HepG2 (cell line): ENCODE results near the gene CLIP2. TPM values are rescaled to one million over a fixed set of nuclear protein-coding genes. Genes with fewer than 3 reads are reported as not detected.

Experiments
- CENPT ChIP-seq: sonication (generic); formaldehyde crosslinking; IDR thresholded peaks from 2 replicates; pipeline ENCODE4 v1.8.0; 2022; ENCODE audit warnings: low read depth, mild to moderate bottlenecking, moderate library complexity, missing genetic modification reagents
- CHD4 ChIP-seq: fragments of 200-600 bp; sonication (generic); IDR thresholded peaks from 2 replicates; pipeline ENCODE4 v1.7.0; 2017; ENCODE audit warnings: mild to moderate bottlenecking, low read length, borderline replicate concordance
- DRAP1 ChIP-seq: IDR thresholded peaks from 2 replicates; pipeline ENCODE4 v1.6.1; 2016; ENCODE audit warnings: missing genetic modification reagents, missing compliant biosample characterization
- EEA1 ChIP-seq: sonication (generic); formaldehyde crosslinking; IDR thresholded peaks from 2 replicates; pipeline ENCODE4 v1.5.1; 2020; ENCODE audit warnings: mild to moderate bottlenecking, missing genetic modification reagents, borderline replicate concordance
- EZH2 ChIP-seq: conservative IDR thresholded peaks from 2 replicates; pipeline ENCODE4 v1.6.1; 2012; ENCODE audit warnings: mild to moderate bottlenecking, low read depth, low read length, moderate library complexity
- HDAC2 ChIP-seq: sonication (generic); formaldehyde crosslinking; IDR thresholded peaks from 2 replicates; pipeline ENCODE4 v1.4.0; 2020; ENCODE audit warnings: missing genetic modification reagents
- KLF11 ChIP-seq: IDR thresholded peaks from 2 replicates; pipeline ENCODE4 v1.6.1; 2016; ENCODE audit warnings: missing compliant biosample characterization
- NCOA2 ChIP-seq: sonication (generic); formaldehyde crosslinking; IDR thresholded peaks from 2 replicates; pipeline ENCODE4 v1.8.0; 2022; ENCODE audit warnings: inconsistent platforms
- NFRKB ChIP-seq: fragments of 450-650 bp; IDR thresholded peaks from 2 replicates; pipeline ENCODE4 v1.6.1; 2017
- NR2F1 ChIP-seq, 2 experiments: fragments of 450-650 bp in 1 of 2; formaldehyde crosslinking in 1 of 2; IDR thresholded peaks; 2 replicates each; pipeline versions ENCODE4 v1.5.0 to v1.6.1; 2016 to 2020; ENCODE audit warnings: mild to moderate bottlenecking in 1 of 2, missing compliant biosample characterization in 1 of 2, missing genetic modification reagents in 1 of 2, moderate library complexity in 1 of 2
- PRMT3 ChIP-seq: sonication (generic); formaldehyde crosslinking; IDR thresholded peaks from 2 replicates; pipeline ENCODE4 v1.8.1; 2022; ENCODE audit warnings: low read depth, mild to moderate bottlenecking, moderate library complexity, missing genetic modification reagents, borderline replicate concordance
- SCMH1 ChIP-seq: sonication (generic); formaldehyde crosslinking; IDR thresholded peaks from 2 replicates; pipeline ENCODE4 v1.9.0; 2021; ENCODE audit warnings: missing genetic modification reagents, mild to moderate bottlenecking, borderline replicate concordance
- TEAD2 ChIP-seq: sonication (generic); formaldehyde crosslinking; IDR thresholded peaks from 2 replicates; pipeline ENCODE4 v1.9.0; 2021; ENCODE audit warnings: missing genetic modification reagents
- ZFP82 ChIP-seq: sonication (generic); formaldehyde crosslinking; IDR thresholded peaks from 2 replicates; pipeline ENCODE4 v1.5.1; 2020; ENCODE audit warnings: mild to moderate bottlenecking, missing genetic modification reagents, borderline replicate concordance
- ZMYM3 ChIP-seq: sonication (generic); formaldehyde crosslinking; IDR thresholded peaks from 2 replicates; pipeline ENCODE4 v1.5.1; 2020; ENCODE audit warnings: mild to moderate bottlenecking, missing genetic modification reagents
- ZNF20 ChIP-seq: sonication (generic); formaldehyde crosslinking; IDR thresholded peaks from 2 replicates; pipeline ENCODE4 v1.4.0; 2020; ENCODE audit warnings: mild to moderate bottlenecking, moderate library complexity, missing genetic modification reagents
- ZNF34 ChIP-seq: sonication (generic); formaldehyde crosslinking; IDR thresholded peaks from 2 replicates; pipeline ENCODE4 v1.4.0; 2020; ENCODE audit warnings: mild to moderate bottlenecking, missing genetic modification reagents, borderline replicate concordance
- ZNF432 ChIP-seq: sonication (generic); formaldehyde crosslinking; IDR thresholded peaks from 2 replicates; pipeline ENCODE4 v1.5.0; 2020; ENCODE audit warnings: missing genetic modification reagents, mild to moderate bottlenecking, borderline replicate concordance
- ZNF660 ChIP-seq: sonication (generic); formaldehyde crosslinking; IDR thresholded peaks from 2 replicates; pipeline ENCODE4 v1.5.1; 2020; ENCODE audit warnings: mild to moderate bottlenecking, low read depth, missing genetic modification reagents, borderline replicate concordance
- ZNF775 ChIP-seq: sonication (generic); formaldehyde crosslinking; IDR thresholded peaks from 2 replicates; pipeline ENCODE4 v1.4.0; 2020; ENCODE audit warnings: missing genetic modification reagents, mild to moderate bottlenecking, moderate library complexity, borderline replicate concordance
- ZNF776 ChIP-seq: sonication (generic); formaldehyde crosslinking; IDR thresholded peaks from 2 replicates; pipeline ENCODE4 v1.4.0; 2020; ENCODE audit warnings: mild to moderate bottlenecking, missing genetic modification reagents
- ZNF850 ChIP-seq: sonication (generic); formaldehyde crosslinking; conservative IDR thresholded peaks from 2 replicates; pipeline ENCODE4 v1.9.0; 2021; ENCODE audit warnings: mild to moderate bottlenecking, missing genetic modification reagents
- polyA plus RNA-seq, 8 experiments: library from polyadenylated mRNA; depleted of rRNA in 3 of 8; stranded (reverse) in 7 of 8; unstranded in 1 of 8; fragments of >200 nt; fragmentation: Illumina TruSeq in 4 of 8; extraction: Trizol in 4 of 8; gene quantifications; 2 replicates each; pipeline versions ENCODE4 v1.2.1 to v1.2.3, GENCODE V29; 2011 to 2016; ENCODE audit warnings: low read depth in 4 of 8, missing spikeins in 1 of 8, mixed read lengths in 1 of 8; ENCODE audit not compliant: insufficient read depth in 1 of 8
- total RNA-seq, 5 experiments: library from RNA; depleted of rRNA; stranded (reverse); fragments of >200 nt; fragmentation: Illumina TruSeq; extraction: Trizol; gene quantifications; 2 replicates each; pipeline ENCODE4 v1.2.3, GENCODE V29; 2016; ENCODE audit warnings: low read depth in 1 of 5
- TF ChIP-seq, protein P1 (sequence below): sonication (generic); formaldehyde crosslinking; IDR thresholded peaks from 2 replicates; pipeline ENCODE4 v1.8.1; 2023; ENCODE audit warnings: mild to moderate bottlenecking, moderate library complexity, missing genetic modification reagents
- TF ChIP-seq, protein P2 (sequence below): sonication (generic); formaldehyde crosslinking; IDR thresholded peaks from 2 replicates; pipeline ENCODE4 v1.8.0; 2022; ENCODE audit warnings: missing genetic modification reagents, mild to moderate bottlenecking, borderline replicate concordance
- TF ChIP-seq, protein P3 (sequence below): sonication (generic); formaldehyde crosslinking; IDR thresholded peaks from 2 replicates; pipeline ENCODE4; 2020; ENCODE audit warnings: missing genetic modification reagents, mild to moderate bottlenecking, borderline replicate concordance

The CLIP2 gene
- total and polyA plus RNA-seq, 2 of the 13 experiments (the other 11 are each of a cell fraction or from before 2014, with no cell fraction given) = 6.5 to 17.4 TPM

DNA sequence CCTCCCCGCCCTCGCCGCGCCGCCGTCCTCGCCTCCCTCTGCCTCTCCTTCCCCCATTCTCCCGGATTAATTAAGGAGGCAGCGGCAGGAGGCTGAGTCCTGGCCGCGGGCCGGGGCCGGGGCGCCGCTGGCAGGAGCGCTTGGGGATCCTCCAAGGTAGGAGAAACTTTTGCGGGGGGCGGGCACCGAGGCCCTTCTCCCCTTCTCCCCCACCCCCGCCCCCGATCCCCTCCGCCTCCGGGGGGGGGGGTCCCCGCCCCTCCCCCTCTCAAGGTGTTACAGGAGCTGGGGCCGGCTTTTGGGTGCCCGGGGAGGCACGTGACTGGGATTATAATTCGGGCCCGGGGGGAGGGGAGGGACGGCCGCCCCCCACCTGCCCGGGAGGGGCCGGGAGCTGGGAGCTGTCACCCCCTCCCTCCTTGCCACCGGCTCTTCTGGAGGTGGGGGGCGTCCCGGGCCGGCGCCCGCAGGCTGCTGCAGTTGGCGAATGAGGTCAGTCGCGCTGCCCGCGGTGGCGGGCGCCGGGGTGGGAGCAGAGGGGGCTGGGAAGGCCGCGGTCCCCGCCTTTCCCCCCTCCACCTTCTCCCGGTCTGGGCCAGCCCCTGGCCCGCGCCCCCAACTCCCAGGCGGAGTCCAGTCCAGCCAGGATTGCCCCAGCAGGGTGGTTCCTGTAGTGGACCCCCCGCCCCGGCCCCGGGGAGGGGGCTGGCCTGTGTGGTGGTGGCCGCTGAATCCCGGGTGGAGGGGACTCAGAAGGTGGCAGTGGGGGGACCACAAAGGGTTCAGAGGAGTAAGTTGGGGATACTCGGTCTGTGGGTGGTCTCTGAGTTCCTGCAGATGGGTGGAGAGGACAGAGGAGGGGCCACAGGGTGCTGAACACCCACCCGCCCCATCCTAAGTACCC, 165.1 kb downstream of the CLIP2 start (continued):
- no peak for TF ChIP-seq ZNF34 (CRISPR knock-in tag)
- TF ChIP-seq NR2F1 (CRISPR knock-in tag; IDR thresholded peaks at IDR 0.05) = no peak
- 0 out of 2 replicates have a peak, but pooled peaks have one; percentile 56 for TF ChIP-seq ZNF776 (CRISPR knock-in tag)
- TF ChIP-seq CHD4 = no peak
- TF ChIP-seq ZNF850 (CRISPR knock-in tag) = 0 out of 2 replicates have a peak, but pooled peaks have one; percentile 32
- TF ChIP-seq ZNF775 = no peak
- TF ChIP-seq NFRKB = no peak
- no peak for TF ChIP-seq SCMH1
- TF ChIP-seq HDAC2 = no peak
- TF ChIP-seq, protein P1, sequence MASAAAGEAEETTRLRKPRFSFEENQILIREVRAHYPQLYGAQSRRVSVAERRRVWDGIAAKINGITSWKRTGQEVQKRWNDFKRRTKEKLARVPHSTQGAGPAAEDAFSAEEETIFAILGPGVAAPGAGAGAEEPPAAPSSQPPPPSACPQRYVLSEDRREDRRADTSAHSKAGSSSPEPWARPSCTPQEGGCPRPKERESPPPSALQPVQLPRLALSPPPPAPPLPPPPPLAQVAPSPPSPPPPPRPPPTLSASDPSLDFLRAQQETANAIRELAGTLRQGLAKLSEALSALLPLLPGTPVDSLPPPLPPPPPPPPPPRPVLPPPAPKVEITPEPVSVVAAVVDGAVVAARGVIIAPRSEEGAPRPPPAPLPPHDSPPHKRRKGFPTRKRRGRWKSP = 0 out of 2 replicates have a peak, but pooled peaks have one; percentile 11
- TF ChIP-seq DRAP1 (CRISPR knock-in tag) = no peak
- TF ChIP-seq ZNF20 (CRISPR knock-in tag) = no peak
- TF ChIP-seq CENPT (CRISPR knock-in tag) = no peak
- TF ChIP-seq, protein P2, sequence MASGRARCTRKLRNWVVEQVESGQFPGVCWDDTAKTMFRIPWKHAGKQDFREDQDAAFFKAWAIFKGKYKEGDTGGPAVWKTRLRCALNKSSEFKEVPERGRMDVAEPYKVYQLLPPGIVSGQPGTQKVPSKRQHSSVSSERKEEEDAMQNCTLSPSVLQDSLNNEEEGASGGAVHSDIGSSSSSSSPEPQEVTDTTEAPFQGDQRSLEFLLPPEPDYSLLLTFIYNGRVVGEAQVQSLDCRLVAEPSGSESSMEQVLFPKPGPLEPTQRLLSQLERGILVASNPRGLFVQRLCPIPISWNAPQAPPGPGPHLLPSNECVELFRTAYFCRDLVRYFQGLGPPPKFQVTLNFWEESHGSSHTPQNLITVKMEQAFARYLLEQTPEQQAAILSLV = no peak
- TF ChIP-seq EZH2 = no peak
- TF ChIP-seq EEA1 = no peak
- no peak for TF ChIP-seq KLF11 (CRISPR knock-in tag)
- TF ChIP-seq ZMYM3 = no peak
- no peak for TF ChIP-seq ZFP82 (CRISPR knock-in tag)
- no peak for TF ChIP-seq PRMT3 (CRISPR knock-in tag)
- no peak for TF ChIP-seq TEAD2
- TF ChIP-seq ZNF660 (CRISPR knock-in tag) = no peak
- no peak for TF ChIP-seq NCOA2 (CRISPR knock-in tag)
- TF ChIP-seq, protein P3, sequence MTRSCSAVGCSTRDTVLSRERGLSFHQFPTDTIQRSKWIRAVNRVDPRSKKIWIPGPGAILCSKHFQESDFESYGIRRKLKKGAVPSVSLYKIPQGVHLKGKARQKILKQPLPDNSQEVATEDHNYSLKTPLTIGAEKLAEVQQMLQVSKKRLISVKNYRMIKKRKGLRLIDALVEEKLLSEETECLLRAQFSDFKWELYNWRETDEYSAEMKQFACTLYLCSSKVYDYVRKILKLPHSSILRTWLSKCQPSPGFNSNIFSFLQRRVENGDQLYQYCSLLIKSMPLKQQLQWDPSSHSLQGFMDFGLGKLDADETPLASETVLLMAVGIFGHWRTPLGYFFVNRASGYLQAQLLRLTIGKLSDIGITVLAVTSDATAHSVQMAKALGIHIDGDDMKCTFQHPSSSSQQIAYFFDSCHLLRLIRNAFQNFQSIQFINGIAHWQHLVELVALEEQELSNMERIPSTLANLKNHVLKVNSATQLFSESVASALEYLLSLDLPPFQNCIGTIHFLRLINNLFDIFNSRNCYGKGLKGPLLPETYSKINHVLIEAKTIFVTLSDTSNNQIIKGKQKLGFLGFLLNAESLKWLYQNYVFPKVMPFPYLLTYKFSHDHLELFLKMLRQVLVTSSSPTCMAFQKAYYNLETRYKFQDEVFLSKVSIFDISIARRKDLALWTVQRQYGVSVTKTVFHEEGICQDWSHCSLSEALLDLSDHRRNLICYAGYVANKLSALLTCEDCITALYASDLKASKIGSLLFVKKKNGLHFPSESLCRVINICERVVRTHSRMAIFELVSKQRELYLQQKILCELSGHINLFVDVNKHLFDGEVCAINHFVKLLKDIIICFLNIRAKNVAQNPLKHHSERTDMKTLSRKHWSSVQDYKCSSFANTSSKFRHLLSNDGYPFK = no peak
- no peak for TF ChIP-seq ZNF432 (CRISPR knock-in tag)
